HG03159 (cell line): Measurements from ENCODE around the gene NEDD4L.

Source experiments
- ATAC-seq: cut with Tn5 transposase; IDR thresholded peaks from one replicate; pipeline ENCODE4 v1.9.1; 2021; ENCODE audit warnings: mild to moderate bottlenecking, moderate library complexity; ENCODE audit not compliant: unreplicated experiment

NEDD4L gene

GRCh38 chr18:58308463-58308862, 264.4 kb downstream of the NEDD4L start:
- no peak for ATAC-seq

GRCh38 chr18:58309099-58309498, 265.1 kb downstream of the NEDD4L start:
- ATAC-seq: no peak

GRCh38 chr18:58309610-58310239, 265.7 kb downstream of the NEDD4L start:
- ATAC-seq: no peak

- ATAC-seq: no peak
These were observed 266.5 kb downstream of the NEDD4L start for GRCh38 chr18:58310517-58310916.

GRCh38 chr18:58311390-58311789, 267.4 kb downstream of the NEDD4L start:
- no peak for ATAC-seq

- ATAC-seq: no peak
These were observed 269.5 kb downstream of the NEDD4L start for GRCh38 chr18:58313491-58314032.

- ATAC-seq: no peak
These were observed 270.3 kb downstream of the NEDD4L start for GRCh38 chr18:58314284-58314683.

GRCh38 chr18:58315041-58315440, 271.0 kb downstream of the NEDD4L start:
- ATAC-seq: no peak

- ATAC-seq: no peak
These were observed 271.8 kb downstream of the NEDD4L start for GRCh38 chr18:58315739-58316215.

GRCh38 chr18:58316396-58317342, 272.6 kb downstream of the NEDD4L start:
- peak; percentile 68 for ATAC-seq

GRCh38 chr18:58319719-58320118, 275.7 kb downstream of the NEDD4L start:
- no peak for ATAC-seq

- ATAC-seq: no peak
These were observed 277.0 kb downstream of the NEDD4L start for GRCh38 chr18:58320907-58321561.

GRCh38 chr18:58321986-58322385, 278.0 kb downstream of the NEDD4L start:
- ATAC-seq: no peak

GRCh38 chr18:58322464-58322863, 278.4 kb downstream of the NEDD4L start:
- ATAC-seq: no peak

- ATAC-seq: no peak
These were observed 280.1 kb downstream of the NEDD4L start for GRCh38 chr18:58323866-58324762.

- ATAC-seq: no peak
These were observed 280.9 kb downstream of the NEDD4L start for GRCh38 chr18:58324824-58325480.

GRCh38 chr18:58325494-58325893, 281.5 kb downstream of the NEDD4L start:
- ATAC-seq: no peak

- ATAC-seq: no peak
These were observed 290.0 kb downstream of the NEDD4L start for GRCh38 chr18:58334061-58334460.

- no peak for ATAC-seq
These were observed 291.2 kb downstream of the NEDD4L start for GRCh38 chr18:58335223-58335622.

GRCh38 chr18:58335821-58336220, 291.8 kb downstream of the NEDD4L start:
- no peak for ATAC-seq
